Spleen (tissue), 3 donors: ENCODE measurements around the gene C16orf95.

ENCODE experiments used
- POLR2A ChIP-seq, 3 donors: fragments of 450-650 bp; IDR thresholded peaks; one replicate each; pipeline ENCODE4 v1.5.1; 2017; ENCODE audit warnings: antibody characterized with exemption in 3 of 3, mild to moderate bottlenecking in 1 of 3
- POLR2AphosphoS5 ChIP-seq, 3 donors: sonication (generic); formaldehyde crosslinking; IDR thresholded peaks; one replicate each; pipeline ENCODE4 v1.5.1; 2017; ENCODE audit warnings: antibody characterized with exemption in 3 of 3

DNA sequence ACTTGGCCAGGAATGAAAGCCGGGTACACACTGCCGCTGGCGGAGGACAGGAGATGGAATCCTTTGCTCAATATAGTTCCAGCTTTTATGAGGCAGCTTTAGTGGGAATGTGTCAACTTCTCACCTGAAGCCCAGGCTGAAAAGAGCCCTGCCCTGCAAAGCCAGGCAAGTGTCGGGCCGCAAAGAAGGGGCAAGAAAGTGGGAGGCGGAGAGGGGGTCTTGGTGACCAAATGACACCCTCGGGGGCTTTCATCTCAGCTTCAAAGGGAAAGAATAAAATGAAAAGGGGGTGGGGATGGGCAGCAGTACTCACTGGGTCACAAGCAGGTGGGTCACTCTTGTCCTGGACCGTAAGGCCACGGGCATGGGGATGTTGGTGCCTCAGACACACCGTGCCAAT, 62.9 kb downstream of the C16orf95 start:
- no peak for TF ChIP-seq POLR2AphosphoS5 (IDR thresholded peaks at IDR 0.05)
- no peak for TF ChIP-seq POLR2A (IDR thresholded peaks at IDR 0.05)
